Esophagus squamous epithelium (tissue), 4 donors: ENCODE results near the gene KCNK3.

Experiments used
- POLR2A ChIP-seq, 4 donors: fragments of 450-650 bp; IDR thresholded peaks; one replicate each; pipeline ENCODE4 v1.6.1; 2017; ENCODE audit warnings: antibody characterized with exemption in 4 of 4, mild to moderate bottlenecking in 4 of 4, moderate library complexity in 3 of 4
- TF ChIP-seq, protein P1 (sequence below), 6 experiments: fragments of 450-650 bp in 4 of 6; fragments of 200-600 bp in 2 of 6; sonication (generic) in 2 of 6; IDR thresholded peaks; one replicate each; pipeline ENCODE4 v1.5.1; 2016 to 2019; ENCODE audit warnings: antibody characterized with exemption in 6 of 6, mild to moderate bottlenecking in 4 of 6, moderate library complexity in 4 of 6

DNA sequence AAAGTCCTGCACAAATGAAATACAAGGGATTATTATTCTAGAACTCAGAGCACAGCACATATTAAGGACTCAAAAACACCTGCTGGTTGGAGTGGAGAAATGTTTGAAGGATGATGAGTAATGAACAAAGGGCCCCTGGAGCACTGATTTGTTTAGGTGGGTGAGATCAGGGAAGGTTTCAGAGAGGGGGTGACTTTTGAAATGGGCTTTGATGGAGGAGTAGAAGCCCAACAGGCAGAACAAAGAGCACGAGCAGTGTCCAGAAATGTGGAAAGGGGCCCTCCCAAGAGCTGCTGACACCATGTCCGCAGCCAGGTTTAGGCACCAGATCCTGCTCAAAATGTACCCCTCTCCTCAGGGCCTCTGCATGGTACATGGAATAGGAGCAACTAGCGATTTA lies 23.8 kb downstream of the KCNK3 start:
- TF ChIP-seq, protein P1, sequence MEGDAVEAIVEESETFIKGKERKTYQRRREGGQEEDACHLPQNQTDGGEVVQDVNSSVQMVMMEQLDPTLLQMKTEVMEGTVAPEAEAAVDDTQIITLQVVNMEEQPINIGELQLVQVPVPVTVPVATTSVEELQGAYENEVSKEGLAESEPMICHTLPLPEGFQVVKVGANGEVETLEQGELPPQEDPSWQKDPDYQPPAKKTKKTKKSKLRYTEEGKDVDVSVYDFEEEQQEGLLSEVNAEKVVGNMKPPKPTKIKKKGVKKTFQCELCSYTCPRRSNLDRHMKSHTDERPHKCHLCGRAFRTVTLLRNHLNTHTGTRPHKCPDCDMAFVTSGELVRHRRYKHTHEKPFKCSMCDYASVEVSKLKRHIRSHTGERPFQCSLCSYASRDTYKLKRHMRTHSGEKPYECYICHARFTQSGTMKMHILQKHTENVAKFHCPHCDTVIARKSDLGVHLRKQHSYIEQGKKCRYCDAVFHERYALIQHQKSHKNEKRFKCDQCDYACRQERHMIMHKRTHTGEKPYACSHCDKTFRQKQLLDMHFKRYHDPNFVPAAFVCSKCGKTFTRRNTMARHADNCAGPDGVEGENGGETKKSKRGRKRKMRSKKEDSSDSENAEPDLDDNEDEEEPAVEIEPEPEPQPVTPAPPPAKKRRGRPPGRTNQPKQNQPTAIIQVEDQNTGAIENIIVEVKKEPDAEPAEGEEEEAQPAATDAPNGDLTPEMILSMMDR (IDR thresholded peaks at IDR 0.05): no peak
- no peak for TF ChIP-seq POLR2A (IDR thresholded peaks at IDR 0.05)
